ACHN (cell line): ENCODE measurements around the gene RBPJ.

ENCODE experiments used
- DNase-seq: peaks from one replicate; pipeline ENCODE4 v3.0.0-alpha.2; 2015
- in situ Hi-C: cut with HindIII; loops from 2 replicates; pipeline ENCODE4 v1.10.0; 2017; ENCODE audit warnings: low sequenced_read_pairs, low pct_ligation_motif_present, low pct_unique_long_range_greater_than_20kb

The RBPJ gene

DNA sequence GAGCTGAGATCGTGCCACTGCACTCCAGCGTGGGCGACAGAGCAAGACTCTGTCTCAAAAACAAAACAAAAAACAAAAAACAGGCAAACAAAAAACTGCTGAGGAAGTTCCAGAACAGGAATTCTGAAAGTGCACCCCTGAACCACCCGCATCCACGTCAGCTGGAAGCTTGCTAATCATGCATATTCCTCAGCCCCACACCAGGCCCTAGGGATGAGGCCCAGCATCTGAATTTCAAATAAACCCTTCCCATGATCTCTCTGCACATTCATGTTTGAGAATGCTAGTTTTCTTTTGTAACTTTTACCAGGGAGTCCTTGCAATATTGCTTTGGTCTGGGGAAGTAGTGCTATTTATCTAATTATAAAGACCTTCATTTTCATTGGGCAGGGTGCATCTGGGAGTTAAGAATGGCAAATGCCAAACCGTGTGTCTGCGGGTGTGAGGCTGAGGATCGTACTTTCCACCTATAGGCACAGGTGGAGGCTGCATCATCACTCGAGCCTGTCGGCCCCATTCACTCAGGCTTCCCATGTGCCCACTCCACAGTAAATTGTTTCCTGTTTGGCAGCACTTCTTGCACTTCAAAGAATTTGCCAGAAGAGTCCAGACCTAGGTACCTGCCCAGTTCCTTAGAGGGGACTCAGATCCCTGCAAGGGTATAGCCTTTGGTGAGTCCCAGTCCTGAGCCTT, 145.9 kb downstream of the RBPJ start:
- no peak for DNase-seq
- in situ Hi-C loops, result no loop called here

DNA sequence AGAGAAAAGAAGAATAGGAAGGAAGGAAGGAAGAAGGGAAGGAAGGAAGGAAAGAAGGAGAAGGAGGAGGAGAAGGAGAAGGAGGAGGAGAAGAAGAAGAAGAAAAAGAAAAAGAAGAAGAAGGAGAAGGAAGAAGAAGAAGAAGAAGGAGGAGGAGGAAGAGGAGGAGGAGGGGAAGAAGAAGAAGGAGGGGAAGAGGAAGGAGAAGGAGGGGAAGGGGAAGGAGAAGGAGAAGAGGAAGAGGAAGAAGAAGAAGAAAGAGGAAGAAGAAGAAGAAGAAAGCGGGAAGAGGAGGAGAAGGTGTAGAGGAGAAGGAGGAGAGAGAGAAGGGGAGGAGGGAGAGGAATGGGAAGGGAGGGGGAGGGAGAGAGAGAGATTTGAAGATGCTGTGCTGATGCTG, 146.9 kb downstream of the RBPJ start:
- in situ Hi-C loops, result no loop called here
- no peak for DNase-seq

DNA sequence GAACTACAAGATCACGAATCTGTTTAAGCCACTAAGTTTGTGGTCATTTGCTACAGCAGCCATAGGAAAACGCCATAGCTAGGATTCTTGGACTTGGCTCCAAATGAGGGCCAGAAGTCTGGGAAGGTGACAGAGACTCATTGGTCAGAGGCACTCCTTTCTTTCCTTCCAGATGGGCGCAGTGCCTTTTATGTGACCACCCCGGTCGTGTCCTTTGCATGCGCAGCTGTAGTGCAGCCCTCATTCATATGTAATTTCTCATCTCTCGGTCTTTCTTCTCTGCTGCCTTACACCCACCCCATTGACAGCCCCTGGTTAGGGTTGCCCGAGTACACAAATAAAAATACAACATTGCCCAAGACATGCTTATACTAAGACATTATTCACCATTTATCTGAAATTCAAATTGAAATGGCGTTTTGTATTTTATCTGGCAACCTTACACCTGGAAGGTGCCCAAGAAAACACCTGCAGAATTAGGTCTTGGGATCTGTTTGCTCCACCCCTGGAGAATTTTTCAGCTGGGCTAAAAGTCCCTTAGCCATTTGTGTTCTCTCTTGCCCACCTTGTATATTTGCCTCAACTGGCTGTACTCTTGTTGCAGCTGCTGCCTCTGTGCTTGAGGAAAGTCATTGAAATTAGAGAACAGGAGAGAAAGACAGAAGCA, 147.6 kb downstream of the RBPJ start:
- DNase-seq, result no peak
- in situ Hi-C loops, result no loop called here

DNA sequence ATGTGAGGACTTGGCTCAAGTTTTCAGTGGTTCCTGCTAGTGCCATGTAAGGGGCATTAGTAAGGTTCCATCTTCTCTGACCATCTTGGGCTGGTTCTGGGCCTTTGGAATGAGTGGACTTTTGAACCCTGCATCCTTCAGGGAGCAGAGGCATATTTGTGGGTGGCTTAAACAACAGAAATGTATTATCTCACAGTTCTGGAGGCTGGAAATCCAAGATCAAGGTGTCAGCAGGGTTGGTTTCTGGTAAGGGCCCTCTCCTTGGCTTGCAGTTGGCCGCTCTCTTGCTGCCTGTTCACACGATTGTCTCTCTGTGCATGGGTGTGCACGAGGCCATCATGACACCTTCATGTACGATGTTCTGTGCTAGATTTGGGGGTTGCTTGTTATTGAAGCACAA, 148.2 kb downstream of the RBPJ start:
- no peak for DNase-seq
- in situ Hi-C loops, result no loop called here

DNA sequence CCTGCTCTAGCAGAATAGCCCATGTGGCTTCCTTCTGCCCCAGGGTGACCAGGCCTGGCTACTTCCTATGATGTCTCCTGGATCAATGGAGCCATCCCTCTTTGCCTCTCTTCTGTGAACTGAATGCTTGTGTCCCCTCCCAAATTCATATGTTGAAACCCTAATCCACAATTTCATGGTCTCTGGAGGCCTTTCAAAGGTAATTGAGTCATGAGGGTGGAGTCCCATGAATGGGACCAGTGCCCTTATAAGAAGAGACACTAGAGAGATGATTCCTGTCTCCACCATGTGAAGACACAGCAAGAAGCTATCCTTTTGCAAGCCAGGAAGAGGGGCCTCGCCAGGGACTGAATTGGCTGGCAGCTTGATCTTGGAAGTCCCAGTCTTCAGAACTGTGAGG, 151.1 kb downstream of the RBPJ start:
- DNase-seq, result no peak
- in situ Hi-C loops, result no loop called here

DNA sequence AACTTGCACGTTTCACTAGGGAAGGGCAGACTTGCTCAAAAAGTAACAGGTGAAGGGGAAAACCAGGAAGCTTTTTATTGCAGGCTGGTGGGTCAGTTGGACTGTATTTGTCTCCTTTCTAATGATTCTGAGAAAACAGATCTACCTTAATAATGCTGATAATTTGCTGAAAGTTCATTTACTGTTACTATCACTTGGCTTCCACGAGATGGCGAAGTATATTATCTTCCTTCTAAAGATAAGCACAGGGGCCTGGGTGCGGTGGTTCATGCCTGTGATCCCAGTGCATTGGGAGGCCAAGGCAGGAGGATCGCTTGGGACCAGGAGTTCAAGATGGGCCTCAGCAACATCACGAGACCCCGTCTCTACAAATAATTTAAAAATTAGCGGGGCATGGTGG, 153.1 kb downstream of the RBPJ start:
- in situ Hi-C loops, result no loop called here
- no peak for DNase-seq

DNA sequence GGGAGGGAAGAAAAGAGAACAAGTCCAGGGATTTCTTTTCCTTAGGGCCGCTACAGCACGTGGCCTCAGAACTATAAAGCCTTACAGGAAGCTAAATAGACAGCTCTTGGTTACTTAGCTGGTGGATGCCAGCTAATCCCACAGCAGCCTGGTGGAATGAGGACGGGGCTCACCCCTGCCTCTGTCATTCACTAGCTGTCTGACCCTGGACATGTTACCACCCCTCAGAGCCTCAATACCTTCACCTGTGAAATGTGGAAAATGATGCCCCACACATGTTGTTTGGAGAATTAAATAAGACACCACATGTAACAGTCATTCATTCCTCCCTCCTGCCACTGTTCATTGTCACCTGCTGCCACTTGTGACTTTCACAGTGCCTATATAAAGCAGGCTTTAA, 153.7 kb downstream of the RBPJ start:
- in situ Hi-C loops, result no loop called here
- no peak for DNase-seq

DNA sequence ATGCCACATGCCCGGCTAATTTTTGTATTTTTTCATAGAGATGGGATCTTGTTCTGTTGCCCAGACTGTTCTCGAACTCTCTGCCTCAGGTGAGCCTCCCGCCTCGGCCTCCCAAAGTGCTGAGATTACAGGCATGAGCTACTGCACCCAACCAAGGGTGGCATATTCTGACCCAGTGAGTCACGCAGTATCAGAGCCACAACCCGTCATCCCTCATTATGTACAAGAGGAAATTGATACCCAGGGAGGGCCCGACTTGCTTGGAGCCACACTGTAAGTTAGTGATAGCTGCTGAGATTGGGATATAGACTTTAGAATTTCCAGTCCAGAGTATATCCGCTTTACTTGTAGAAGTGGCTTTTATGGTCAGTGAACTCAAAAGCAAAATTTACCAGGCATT, 154.9 kb downstream of the RBPJ start:
- no peak for DNase-seq
- in situ Hi-C loops, result no loop called here

DNA sequence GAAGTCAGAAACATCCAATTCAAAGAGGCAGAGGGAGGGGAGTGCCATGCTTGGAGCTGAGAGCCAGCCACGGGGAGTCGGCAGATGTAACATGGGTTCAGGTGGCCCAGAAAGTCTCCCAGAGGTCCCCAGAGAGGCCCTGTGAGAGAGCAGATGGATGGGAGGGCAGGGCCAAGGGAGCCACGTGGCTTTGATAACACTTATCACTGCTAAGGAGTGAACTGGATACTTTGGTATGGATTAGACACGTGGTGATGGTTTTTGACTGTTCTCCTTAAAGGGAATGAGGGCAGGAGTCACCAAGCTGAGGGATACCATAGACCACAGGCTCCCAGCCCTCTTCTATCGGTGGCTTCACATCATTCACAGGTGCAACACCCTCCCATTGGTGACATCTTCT, 155.7 kb downstream of the RBPJ start:
- no peak for DNase-seq
- in situ Hi-C loops, result no loop called here

DNA sequence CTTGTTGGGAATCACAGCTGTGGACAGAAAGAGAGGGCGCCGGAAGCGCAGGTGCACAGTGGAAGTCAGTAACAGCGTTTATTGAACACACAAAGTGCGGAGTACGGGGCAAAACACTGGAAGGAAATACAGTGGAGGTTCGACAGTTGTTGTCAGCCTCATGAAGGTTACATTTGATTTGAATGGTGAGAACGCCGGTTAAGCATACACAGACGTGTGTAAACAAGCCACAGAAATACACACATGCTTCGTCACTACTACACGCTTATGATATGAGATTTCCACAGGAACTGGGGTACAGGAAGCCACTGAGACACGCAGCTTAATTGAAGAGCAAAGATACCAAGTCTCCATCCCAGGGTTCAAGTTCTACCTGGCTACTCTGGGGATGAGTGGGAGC, 157.5 kb downstream of the RBPJ start:
- no peak for DNase-seq
- in situ Hi-C loops, result no loop called here

DNA sequence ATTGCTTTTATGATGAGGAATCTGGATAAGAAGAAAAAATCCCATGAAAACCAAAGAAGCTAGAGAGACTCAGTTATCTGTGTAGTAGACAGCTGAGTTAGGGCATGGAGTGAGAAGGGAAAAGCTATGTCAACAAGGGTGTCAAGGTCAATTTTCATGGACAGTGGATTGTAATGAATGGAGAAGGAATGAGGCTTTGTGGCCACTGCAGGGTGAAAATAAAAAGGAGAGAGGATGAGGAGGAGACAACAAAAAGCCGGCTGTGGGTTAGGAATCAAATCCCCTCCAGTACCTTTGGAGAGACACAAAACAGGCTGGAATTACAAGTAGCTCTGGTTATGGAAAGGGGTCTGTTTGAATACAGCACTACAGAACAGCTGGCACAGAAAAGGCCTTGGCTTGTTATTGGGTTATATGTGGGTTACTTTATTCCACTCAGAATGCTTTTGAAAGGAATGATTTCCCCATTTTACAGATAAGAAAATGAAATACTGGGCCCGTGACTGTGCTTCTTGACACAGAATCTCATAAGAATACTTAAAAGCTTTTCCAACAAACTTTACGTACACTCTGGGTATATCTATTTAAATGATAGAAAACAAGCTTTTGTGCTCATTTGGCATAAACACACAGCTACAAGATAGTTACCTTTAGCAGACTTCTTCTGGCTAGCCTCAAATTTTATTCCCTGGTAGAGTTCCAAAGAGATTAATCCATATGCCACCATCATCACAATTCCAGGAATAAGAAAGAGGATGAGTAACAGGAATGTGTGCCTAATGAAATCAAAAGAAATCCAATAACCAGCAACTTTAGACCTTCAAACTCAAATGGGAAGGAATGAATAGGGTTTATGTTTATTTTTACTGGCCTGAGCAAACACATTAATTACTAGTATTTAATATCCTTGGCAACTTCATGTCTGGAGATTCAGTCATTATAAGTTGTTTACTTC, 162.0 kb downstream of the RBPJ start:
- in situ Hi-C loops, result no loop called here
- no peak for DNase-seq

DNA sequence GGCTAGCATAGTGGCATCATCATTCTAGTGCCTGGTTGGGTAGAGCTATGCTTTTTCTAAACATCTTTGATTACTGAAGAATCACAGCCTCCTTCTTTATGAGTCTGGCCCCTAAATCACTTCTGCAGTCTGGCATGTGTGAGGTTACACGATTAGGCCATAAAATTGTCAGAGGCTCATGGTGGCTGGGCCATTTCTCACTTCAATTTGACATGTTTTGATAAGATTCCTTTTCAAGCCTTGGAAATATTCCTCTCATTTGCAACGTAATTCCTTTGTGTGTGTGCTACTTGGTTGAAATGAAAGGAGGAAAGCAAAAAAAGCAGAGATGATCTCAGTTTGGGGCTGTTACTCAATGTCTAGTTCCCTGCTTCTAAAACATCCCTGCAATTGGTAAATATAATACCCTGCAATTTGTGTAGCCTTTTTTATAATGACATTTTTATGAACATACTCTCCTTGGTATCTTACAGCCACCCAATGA, 163.3 kb downstream of the RBPJ start:
- in situ Hi-C loops, result no loop called here
- no peak for DNase-seq

DNA sequence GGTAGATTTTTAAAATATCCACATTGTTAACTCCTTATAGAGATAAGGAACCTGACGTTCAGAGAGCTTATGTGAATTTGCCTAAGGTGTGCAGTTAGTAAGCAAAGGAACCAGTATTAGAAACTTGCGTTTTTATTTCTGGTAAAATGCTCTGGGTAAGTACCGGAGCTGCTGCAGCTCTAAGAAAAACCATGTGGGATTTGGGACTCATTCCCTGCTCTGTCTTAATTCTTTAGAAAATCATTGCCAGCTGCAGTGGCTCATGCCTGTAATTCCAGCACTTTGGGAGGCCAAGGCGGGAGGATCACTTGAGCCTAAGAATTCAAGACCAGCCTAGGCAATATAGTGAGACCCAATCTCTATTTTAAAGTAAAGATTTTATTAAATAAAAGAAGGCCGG, 163.7 kb downstream of the RBPJ start:
- no peak for DNase-seq
- in situ Hi-C loops, result no loop called here
